HEK293T (cell line): ENCODE measurements around the gene SLC2A11.

Experiments
- CTBP1 ChIP-seq: fragments of 450-650 bp; IDR thresholded peaks from 2 replicates; pipeline ENCODE4 v1.6.1; 2016; ENCODE audit warnings: borderline replicate concordance
- LEF1 ChIP-seq: fragments of 450-650 bp; IDR thresholded peaks from 2 replicates; pipeline ENCODE4 v1.6.1; 2017; ENCODE audit warnings: mild to moderate bottlenecking, borderline replicate concordance
- SUZ12 ChIP-seq: fragments of 450-650 bp; IDR thresholded peaks from 2 replicates; pipeline ENCODE4 v1.6.1; 2016; ENCODE audit warnings: mild to moderate bottlenecking

DNA sequence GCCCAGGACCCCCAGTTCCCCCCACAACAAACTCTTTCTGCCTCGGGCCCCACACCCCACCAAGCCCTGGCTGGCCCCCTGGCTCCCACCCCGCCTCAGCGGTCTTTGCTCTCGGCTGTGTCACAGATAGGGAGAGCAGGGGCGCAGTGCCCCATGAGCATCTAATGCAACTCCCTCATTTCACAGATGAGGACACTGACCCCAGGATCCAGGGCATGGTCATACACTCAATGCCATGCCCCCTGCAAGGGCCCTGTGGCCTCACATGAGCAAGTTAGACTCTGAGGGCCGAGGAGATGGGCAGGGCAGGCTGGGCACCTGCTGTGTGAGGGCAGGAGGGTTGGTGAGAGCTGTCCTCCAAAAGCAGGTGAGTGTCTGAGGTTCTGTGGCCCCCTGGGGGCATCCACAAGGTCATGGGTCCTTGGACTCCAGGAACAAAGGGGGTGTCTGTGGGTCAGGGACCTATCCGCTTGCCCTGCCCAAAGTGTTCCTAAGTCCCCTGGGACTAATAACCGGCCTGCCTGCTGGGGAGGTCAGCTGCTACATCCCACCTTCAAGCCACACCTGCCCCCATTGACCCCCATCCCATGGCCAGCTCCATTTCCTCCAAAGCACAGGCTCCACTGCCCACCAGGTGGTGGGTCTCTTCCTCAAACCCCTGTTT, 39.0 kb downstream of the SLC2A11 start:
- TF ChIP-seq LEF1: no peak
- no peak for TF ChIP-seq SUZ12
- no peak for TF ChIP-seq CTBP1
